ENCODE data around the gene CFDP1.

DNA sequence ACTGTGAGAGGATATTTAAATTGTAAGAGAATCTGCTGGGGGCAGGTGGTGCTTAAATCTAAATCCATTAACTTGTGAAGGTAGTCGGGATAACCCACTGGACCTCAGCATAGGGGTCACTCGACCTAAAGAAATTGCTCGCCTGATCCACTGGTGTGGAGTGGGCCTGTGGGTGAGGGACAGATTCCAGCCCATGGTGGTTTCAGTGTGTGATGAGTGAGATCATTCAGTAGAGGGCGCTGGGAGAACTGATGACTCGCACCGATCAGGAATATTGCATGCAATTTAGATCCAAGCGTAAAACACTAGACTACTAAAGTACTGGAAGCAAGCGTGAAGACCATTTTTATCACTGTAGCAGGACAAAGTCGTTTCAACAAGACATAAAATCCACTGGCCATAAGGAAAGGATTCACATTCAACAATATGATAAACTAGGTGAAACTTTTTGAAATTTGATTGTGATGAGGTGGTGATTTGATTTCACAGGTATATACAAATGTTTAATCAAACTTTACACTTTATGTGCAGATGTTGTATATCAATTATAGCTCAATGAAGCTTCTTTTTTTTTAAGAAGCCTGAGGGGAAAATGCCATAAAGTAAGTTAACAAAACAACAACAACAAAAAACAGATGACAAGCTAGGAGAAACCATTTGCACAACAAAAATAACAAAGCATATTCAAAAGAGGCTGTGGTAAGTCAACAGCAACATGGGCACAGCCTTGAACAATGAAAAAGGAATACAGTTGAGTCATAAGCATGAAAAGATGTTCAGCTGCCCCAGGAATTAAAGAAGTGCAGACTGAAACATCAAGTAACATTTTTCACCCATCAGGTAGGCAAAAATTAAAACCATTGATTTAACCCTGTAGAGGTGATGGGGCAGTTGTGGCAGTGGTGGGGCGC, 38.7 kb upstream of the CFDP1 start:
- TF ChIP-seq POLR2AphosphoS5 (IDR thresholded peaks at IDR 0.05; ENCODE audit: low read depth, low read length) (no peak), TAF1 (IDR thresholded peaks at IDR 0.05; ENCODE audit: borderline replicate concordance, insufficient read depth, low read length) (no peak), SIN3A (IDR thresholded peaks at IDR 0.05; ENCODE audit: borderline replicate concordance, insufficient read depth, low read length) (no peak), FOXP2 (optimal IDR thresholded peaks at IDR 0.05; ENCODE audit: borderline replicate concordance, extremely low read depth, extremely low read length, insufficient read depth) (no peak)
- TF ChIP-seq, protein P1, sequence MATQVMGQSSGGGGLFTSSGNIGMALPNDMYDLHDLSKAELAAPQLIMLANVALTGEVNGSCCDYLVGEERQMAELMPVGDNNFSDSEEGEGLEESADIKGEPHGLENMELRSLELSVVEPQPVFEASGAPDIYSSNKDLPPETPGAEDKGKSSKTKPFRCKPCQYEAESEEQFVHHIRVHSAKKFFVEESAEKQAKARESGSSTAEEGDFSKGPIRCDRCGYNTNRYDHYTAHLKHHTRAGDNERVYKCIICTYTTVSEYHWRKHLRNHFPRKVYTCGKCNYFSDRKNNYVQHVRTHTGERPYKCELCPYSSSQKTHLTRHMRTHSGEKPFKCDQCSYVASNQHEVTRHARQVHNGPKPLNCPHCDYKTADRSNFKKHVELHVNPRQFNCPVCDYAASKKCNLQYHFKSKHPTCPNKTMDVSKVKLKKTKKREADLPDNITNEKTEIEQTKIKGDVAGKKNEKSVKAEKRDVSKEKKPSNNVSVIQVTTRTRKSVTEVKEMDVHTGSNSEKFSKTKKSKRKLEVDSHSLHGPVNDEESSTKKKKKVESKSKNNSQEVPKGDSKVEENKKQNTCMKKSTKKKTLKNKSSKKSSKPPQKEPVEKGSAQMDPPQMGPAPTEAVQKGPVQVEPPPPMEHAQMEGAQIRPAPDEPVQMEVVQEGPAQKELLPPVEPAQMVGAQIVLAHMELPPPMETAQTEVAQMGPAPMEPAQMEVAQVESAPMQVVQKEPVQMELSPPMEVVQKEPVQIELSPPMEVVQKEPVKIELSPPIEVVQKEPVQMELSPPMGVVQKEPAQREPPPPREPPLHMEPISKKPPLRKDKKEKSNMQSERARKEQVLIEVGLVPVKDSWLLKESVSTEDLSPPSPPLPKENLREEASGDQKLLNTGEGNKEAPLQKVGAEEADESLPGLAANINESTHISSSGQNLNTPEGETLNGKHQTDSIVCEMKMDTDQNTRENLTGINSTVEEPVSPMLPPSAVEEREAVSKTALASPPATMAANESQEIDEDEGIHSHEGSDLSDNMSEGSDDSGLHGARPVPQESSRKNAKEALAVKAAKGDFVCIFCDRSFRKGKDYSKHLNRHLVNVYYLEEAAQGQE (IDR thresholded peaks at IDR 0.05; ENCODE audit: insufficient read depth in 1 of 2, low read depth in 2 of 2, low read length in 2 of 2): no peak

Data from PFSK-1 (cell line).